IPS DF 19.7 (cell line): Measurements from ENCODE around the gene ZNF473.
A peak's percentile ranks its signal among the peaks of the same experiment; 100 is the strongest.

Experiments used
- DNase-seq: peaks from one replicate; pipeline ENCODE4 v3.0.0-alpha.2; 2013; ENCODE audit warnings: low read depth, low spot score

Gene ZNF473

DNA sequence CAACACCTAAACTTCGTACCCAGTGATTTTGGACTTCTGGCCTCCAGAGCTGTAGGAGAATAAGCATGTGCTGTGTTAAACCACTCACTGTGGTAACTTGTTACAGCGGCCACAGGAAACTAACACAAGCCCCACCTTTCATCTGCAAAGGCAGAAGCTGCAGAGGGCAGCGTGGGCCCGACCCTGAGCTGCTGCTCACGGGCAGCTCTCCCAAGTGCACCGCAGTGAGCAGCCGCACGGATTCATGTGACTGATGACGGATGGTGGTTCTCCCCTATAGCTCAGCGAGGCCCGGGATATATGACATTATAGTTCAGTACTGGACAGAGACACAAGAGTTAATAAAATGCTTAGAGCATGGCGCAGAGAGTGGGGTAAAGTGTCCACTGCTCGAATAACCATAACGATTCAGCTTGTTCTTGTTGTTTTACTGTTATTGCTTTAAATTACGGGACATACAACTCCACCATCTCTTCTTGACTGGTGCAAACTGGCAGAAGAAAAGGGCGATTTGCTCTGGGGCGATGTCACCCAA lies 22.5 kb upstream of the ZNF473 start:
- DNase-seq = no peak

DNA sequence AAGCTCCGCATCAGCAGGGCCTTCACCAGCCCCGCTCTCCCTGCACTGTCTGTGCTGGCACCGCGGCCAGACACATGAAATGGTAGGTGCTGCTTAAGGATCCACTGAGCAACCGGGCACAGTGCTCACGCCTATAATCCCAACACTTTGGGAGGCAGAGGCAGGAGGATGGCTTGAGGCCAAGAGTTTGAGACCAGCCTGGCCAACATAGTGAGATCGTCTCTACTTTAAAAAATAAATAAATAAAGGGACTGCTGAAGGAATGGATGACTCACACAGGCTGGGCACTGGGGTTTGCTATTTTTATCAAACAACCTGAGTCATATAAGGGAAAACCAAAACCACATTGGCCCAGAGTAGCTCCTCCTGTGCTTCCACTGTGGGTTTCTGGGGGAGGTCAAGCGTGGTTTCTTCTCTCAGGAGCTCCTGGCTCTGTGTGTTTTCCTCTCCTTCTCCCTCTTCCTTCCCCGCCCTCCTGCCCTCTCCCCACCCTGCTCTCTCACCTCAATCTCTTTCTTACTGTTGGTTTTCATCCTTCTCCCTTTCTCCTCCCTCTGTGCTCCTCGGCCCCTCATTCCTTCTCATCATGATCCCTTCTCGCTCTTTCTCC lies 21.9 kb upstream of the ZNF473 start:
- DNase-seq = no peak

DNA sequence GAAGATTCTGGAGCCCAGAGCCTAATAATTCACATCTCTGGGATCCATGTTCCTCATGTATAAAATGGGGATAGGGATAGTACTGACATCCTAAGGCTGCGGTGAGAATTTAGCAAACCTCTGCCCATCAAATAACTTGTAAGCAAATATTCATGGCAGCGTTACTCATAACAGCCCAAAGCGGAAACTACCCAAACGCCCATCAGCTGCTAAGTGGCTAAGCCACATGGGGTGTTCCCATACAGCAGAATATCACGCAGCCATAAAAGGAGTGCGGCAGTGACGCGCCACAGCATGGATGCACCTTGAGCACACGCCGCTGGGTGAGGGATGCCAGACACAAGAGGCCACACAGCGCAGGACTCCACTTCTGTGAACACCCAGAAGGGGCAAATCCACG lies 20.4 kb upstream of the ZNF473 start:
- no peak for DNase-seq

DNA sequence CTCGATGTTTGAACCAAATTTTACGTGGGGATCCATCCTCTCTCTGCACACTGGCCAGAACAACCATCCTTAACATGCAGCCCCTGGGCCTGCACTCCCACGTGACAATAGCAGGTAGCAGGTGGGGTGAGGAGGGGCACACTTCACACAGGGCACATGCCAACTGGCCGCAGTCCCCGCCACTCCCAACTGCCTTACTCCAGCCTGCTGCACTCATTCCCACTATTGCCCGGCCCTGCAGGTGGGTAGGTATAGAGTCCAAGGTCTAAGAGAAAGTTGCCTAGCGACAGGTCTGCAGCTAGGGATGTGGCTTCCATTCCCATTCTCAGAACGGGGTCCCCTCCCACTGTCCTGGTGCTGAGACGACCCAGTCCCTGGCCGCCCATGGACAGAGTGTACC lies 18.6 kb upstream of the ZNF473 start:
- no peak for DNase-seq

DNA sequence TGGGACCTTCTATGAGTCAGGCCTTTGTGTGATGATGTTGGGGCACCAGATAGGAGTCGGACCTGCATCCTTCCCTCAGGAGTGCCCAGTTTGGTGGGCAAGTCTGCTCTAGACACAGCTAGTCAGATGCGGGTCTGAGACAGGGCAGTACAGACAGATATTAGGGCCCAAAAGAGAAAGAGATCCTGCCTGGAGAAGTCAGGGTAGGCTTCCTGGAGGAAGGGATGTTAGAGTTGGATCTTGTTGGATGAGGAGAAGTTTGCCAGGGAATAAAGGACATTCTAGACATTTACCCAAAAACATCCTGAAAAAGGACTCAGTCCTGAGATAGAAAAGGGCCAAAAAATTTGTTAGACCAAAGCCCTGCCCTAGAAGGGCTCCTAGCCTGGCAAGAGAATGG lies 17.9 kb upstream of the ZNF473 start:
- no peak for DNase-seq

DNA sequence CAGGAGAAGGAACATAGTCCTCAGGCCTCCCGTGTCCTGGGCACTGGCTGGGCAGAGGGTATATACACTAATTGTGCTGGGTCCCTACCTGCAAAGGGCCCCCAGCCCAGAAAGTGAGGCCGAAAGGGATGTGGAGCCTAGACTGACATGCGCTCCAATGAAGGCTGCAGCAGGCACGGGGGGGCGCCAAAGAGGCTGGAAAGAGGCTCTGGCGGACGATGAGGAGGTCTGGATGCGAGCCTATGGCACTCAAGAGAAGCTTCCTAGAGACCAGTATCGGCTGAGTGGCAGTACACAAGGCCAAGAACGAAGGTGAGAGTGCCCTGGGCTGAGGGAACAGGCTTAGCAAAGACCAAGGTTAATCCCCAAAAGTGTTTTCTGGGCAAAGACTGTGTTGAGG lies 17.3 kb upstream of the ZNF473 start:
- DNase-seq = no peak

DNA sequence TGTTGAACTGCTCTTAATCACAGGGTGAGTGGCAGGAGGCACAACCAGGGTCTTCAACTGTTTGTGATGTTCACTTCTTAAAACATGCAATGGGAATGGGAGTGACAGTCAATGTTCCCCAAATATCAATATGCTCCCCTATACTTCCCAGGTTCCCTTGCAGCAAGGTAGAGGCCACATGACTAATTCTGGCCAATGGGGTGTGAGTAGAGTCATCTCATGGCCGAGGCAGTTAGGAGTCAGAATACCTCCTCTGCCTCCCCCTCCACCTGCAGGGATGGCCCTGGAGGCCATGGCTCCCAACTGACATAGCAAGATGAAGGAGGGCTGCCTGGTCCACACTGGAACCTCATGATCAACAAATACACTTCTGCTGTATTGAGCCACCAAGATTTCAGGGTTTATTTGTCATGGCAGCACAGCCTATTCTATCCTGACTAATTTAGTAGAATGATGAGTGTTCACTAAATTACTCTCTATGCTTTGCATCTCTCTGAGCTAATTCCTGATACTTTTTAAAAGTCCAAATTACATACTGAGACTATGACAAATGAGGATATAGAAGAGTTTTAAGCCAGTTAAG lies 9.5 kb upstream of the ZNF473 start:
- DNase-seq = no peak

DNA sequence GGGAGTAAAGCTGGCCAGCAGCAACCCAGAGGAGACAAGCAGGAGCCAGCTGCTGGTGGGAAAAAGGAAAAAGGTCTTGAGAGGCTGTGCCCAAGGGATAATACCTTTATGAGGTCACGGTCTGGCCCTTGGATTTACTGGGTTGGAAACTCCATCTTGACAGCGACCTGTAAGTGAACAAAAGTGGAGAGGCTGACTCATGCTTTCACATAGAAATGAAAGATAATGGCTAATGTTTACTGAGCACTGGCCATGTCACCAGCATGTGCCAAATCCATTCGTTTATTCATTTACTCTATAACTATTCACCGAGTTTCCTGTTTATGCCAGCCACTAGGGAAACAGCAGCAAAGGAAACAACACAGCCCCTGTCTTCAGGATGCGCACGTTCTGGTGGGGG lies 5.3 kb upstream of the ZNF473 start:
- DNase-seq = no peak

DNA sequence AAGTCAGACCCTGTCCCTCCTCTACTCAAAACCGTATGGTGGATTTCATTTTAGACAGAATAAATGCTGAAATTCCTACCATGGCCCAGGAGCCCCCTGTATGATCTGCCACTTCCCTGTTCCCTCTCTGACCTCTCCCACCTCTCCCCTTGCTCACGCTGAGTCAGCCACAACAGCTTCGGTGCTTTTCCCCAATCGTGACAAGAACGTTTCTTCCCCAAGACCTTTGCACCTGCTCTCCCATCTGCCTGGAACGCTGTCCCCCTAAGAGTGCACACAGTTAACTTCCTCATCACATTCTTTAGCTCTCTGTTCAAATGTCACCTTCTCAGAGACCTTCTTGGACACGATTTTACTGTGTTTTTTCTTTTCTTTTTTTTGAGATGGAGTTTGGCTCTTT lies 3.0 kb upstream of the ZNF473 start:
- no peak for DNase-seq

DNA sequence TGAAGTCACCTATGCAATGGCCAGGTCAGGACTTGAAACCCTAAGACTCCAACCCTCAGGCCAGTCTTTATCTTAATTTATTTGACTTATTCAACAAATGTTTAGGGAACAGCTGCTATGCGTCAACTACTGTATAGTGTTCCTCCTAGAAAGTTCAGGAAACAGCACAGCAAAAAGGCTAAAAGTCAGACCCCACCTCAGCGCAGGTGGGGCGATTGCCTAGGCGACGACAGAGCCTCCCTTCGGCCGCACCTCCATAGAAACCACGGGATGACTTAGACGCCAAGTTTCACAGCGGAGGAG lies 1.1 kb upstream of the ZNF473 start:
- DNase-seq = no peak

DNA sequence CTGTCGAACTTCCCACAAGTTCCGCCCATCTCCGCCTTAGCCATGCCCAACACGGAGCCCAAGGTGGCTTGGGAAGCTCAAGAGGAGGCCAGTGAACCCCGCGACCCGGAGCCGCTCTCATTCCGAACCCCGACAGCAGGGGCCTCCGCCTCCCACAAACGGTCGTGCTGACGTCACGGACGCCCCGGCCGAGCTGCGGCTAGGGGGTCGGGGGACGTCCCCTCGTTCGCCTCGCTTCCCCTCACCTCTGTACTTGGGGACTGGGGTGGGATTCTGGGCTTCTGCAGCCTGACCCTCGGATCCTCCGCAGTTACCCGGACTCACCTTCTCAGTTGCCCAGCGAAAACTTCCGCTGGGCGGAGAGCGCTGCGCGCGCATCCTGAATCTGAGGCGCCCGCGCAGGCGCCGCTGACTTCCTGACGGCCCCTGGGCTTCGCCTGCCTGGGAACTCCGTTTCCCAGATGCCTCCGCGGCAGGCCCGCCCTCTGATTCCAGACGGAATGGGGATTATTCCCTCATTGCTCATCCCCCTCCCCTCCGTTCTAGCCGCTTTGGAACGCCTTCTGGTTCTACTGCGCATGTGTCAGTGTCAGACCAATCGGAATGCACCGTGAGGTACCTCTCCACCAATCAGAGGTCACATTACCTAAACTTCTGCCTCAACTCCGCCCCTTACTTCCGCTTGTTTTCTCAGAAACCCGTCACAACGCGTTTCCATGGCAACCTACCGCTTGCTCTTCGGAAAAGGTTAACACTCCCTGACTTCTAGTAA lies 597 bp upstream of the ZNF473 start, which contains the start of gene VRK3:
Gene VRK3, minus strand, starts transcription at position 351 of the 772 bp plus-strand sequence. CDS start 9,210 bp downstream, outside the sequence.
- peak; percentile 99 for DNase-seq

DNA sequence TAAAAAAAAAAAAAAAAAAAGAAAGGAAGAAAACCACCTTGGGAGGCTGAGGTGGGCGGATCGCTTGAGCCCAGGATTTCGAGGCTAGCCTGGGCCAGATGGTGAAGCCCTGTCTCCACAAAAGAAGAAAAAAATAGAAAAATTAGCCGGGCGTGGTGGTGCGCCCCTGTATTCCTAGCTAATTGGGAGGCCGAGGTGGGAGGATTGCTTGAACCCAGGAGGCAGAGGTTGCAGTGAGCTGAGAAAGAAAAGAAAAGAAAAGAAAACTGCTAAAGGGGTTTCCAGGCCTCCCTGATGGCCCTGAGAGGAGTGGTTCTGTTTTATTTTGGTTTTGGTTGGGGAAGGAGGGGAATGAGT lies 723 bp downstream of the ZNF473 start:
- DNase-seq = no peak

DNA sequence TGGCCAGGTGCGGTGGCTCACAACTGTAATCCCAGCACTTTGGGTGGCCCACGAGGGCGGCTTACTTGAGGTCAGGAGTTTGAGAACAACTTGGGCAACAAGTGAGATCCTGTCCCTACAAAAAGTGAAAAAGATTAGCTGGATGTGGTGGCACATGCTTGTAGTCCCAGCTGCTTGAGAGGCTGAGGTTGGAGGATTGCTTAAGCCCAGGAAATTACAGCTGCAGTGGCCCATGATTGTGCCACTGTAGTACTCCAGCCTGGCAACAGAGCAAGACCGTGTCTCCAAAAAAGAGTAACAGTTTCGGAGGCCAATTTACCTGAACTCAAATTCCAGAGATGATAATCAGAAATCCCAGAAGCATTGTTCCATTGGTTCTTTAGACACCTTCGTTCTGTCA lies 4.4 kb downstream of the ZNF473 start:
- no peak for DNase-seq

DNA sequence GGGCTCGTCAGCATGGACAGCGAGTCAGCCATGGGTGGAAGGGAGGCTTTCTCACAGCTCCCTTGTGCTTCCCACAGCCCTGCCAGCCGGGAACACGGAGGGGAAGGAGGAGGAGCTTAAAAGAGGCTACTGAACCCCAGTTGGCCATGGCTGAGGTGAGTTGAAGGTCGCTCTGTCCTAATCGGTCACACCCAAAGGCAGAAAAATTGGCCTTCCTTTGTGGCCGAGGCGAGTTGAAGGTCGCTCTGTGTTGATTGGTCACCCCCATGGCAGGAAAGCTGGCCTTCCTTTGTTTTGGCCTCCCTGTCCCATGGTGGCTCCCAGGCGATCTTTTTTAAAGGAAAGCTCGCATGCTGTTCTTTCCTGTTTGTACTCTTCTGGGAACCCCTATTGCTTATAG lies 5.1 kb downstream of the ZNF473 start:
- no peak for DNase-seq

DNA sequence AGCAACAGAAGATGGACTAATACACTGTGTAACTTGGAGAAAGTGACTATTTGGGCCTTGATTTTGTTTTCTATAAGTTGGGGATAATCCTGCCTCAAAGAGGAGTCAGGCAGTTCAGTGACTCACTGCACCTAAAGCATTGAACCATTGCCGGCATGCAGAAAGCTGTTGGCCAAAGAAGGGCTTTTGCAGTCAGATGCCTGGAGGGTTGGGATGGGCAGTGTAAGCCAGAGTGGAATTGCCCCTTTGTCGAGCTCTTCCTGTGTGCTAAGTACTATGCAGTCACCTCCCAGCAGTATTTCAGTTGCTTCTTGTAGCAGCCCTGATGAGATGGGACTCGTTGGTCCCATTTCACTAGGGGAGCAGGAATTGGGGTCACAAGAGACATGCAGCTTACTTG lies 11.1 kb downstream of the ZNF473 start:
- no peak for DNase-seq

DNA sequence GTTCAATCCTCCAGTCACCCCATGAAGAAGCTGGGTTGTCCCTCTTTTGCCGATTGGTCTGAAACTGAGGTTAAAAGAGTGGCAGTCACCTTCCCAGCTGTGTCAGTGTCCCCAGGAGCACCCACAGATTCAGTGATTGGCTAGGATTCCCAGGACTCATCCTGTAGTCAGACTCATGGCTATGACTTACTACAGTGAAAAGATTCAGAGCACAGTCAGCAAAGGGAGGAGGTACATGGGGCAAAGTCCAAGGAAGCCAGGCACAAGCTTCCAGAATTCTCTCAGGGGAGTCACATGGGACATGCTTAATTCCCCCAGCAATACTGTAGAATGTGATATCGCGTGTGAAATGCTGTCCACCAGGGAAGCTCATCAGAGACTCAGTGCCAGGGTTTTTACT lies 14.2 kb downstream of the ZNF473 start:
- no peak for DNase-seq

DNA sequence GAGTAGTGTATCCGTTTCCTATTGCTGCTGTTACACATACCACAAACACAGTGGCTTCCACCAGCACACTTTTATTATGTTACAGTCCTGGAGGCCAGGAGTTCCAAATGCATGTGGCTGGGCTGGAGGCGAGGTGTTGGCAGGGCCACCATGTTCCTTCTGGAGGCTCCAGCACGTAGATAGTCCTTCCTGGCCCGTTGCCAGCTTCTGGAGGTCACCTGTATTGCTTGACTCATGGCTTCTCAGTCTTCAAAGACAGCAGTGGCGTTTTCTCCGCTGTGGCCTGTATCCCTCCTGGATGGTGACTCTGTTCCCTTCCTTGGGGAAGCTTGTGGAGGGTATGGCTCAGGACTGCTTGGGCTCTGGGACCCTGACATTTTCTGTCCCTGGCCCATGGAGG lies 15.2 kb downstream of the ZNF473 start:
- DNase-seq = no peak

DNA sequence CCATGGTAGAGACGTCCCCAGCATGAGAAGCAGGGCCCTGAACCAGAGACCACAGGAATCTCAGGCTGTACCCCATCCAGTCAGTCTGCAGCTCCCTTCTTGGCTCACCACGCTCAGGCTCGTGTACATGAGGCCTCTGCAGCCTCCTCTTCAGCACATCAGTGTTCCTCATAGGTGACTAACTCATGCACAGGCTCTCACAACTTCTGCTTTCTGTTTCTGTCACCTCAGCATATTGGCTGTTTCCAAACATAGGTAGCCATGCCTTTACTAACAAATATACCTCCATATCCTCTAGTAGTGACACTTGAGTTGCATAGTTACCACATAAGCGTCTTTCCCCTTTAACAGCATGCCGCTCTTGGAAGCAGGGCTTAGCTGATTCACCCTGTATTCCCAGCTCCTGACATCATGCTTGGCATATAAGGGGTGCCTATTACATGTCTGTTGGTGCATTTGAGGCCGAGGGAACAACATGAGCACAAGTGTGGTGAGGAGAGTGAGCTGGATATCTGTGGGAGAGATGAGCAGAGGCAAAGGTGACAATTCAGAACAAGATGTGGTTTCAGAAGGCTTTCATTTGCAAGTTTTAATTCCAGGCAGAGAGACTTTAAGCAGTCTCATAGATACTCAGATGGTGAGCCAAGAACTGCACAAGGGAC lies 16.7 kb downstream of the ZNF473 start:
- no peak for DNase-seq

DNA sequence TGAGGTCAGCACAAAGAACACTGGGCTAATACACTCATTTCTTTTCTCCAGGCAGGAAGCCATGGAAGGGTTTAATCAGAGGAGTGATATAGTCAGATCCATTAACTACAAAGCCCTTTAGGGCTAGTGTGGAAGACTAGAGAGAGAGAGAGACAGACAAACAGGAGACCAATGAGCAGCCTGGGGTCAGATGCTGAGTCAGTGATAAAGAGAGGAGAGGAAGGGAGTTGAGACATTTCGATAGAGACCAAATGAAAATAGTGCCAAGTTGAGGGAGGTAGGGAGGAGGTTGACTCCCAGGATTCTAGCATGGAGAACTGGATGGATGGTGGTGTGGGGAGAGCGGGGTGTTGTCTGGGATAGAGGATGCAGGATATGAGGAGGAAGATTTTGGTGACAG lies 18.2 kb downstream of the ZNF473 start:
- DNase-seq = no peak

DNA sequence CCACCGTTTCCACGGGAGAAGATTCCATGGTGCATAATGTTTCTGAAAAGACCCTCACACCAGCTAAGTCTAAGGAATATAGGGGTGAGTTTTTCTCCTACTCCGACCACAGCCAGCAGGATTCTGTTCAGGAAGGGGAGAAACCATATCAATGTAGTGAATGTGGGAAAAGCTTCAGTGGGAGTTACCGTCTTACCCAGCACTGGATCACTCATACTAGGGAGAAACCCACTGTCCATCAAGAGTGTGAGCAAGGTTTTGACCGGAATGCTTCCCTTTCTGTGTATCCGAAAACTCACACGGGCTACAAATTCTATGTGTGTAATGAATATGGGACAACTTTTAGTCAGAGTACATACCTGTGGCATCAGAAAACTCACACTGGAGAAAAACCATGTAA lies 19.1 kb downstream of the ZNF473 start:
- DNase-seq = no peak

DNA sequence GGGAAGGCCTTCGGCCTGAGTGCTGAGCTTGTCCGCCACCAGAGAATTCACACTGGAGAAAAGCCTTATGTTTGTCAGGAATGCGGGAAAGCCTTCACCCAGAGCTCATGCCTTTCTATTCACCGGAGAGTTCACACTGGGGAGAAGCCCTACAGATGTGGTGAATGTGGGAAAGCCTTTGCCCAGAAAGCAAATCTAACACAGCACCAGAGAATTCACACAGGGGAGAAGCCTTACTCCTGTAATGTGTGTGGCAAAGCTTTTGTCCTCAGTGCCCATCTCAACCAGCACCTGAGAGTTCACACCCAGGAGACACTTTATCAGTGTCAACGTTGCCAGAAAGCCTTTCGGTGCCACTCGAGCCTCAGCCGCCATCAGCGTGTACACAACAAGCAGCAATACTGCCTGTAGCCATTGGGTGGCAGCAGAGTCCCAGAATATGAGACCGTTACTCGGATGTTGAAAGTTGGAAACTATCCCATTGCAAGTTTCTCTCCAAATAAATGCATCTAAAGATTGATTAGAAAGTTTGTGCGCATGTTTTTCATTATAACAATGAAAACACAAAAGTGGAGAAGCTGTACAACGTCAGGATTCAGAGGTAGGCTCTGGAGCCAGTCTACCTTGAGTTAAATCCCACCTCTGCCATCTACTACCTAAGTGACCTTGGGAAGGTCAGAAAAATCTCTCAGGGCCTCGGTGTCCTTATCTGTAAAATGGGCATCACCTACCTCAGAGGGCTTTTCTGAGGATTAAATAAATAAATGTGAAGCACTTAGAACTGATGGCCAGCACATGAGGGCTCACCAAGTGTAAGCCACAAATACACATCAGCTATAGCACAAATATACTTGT lies 21.1 kb downstream of the ZNF473 start:
- DNase-seq = no peak

DNA sequence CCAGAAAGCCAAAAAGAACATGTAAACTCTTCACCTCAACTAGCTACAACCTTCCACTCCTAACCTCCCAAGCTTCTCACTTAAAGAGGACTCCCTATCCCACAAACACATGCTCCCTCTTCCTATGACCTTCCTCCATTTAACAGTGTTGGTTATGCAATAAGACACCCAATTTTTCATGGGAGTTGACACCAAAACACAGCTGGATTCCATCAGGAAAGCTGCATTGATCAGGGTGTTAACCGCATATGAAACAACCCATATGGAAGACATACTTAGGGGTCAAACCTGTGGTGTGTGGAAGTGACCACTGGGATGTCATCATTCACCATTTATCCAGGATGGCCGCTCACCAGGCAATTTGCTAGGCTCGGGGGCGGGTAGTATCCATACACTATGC lies 21.9 kb downstream of the ZNF473 start:
- DNase-seq = no peak
